SU-DHL-6 (cell line): ENCODE results near the gene CACNA2D1.

Experiments used
- H2AFZ ChIP-seq: fragments of 200-600 bp; sonication (generic); 2 replicates; pipeline ENCODE4 v1.6.1; 2014; ENCODE audit warnings: low read depth, mild to moderate bottlenecking, moderate library complexity, mixed read lengths, antibody characterized with exemption, low read length; ENCODE audit not compliant: severe bottlenecking
- H3F3A ChIP-seq: fragments of 200-600 bp; shearing (Covaris generic); 2 replicates; pipeline ENCODE4 v1.6.0; 2016; ENCODE audit warnings: antibody characterized with exemption, mild to moderate bottlenecking; ENCODE audit not compliant: insufficient read depth
- H3K27ac ChIP-seq: fragments of 200-600 bp; sonication (generic); 2 replicates; pipeline ENCODE4 v1.5.1; 2016; ENCODE audit warnings: low read depth, mild to moderate bottlenecking, low read length, moderate library complexity, mixed read lengths
- H3K27me3 ChIP-seq: fragments of 200-600 bp; sonication (generic), shearing (Covaris generic); 2 replicates; pipeline ENCODE4 v1.6.0; 2014; ENCODE audit warnings: mild to moderate bottlenecking, low read length
- H3K36me3 ChIP-seq: fragments of 200-600 bp; sonication (generic); 2 replicates; pipeline ENCODE4 v1.6.1; 2014; ENCODE audit warnings: mild to moderate bottlenecking, low read length, mixed read lengths
- H3K4me2 ChIP-seq: fragments of 300-600, 200-600 bp; shearing (Covaris generic), sonication (generic); 2 replicates; pipeline ENCODE4 v1.6.0; 2014; ENCODE audit warnings: low read length, low read depth, mild to moderate bottlenecking; ENCODE audit not compliant: poor library complexity, severe bottlenecking
- H3K4me3 ChIP-seq: fragments of 200-600 bp; sonication (generic); 2 replicates; pipeline ENCODE4 v1.5.1; 2014; ENCODE audit warnings: antibody characterized with exemption, low read length, mild to moderate bottlenecking, mixed read lengths; ENCODE audit not compliant: insufficient read depth, poor library complexity, severe bottlenecking
- H3K79me2 ChIP-seq: fragments of 200-600 bp; sonication (generic); 2 replicates; pipeline ENCODE4 v1.6.1; 2014; ENCODE audit warnings: mild to moderate bottlenecking, low read length, moderate library complexity; ENCODE audit not compliant: insufficient read depth
- H3K9ac ChIP-seq: fragments of 200-600 bp; sonication (generic); 2 replicates; pipeline ENCODE4 v1.7.0; 2014; ENCODE audit warnings: mild to moderate bottlenecking, low read length
- H3K9me2 ChIP-seq: fragments of 200-600 bp; sonication (generic); replicated peaks from 2 replicates; pipeline ENCODE4 v1.6.1; 2014; ENCODE audit warnings: low read length; ENCODE audit not compliant: insufficient read depth
- H3K9me3 ChIP-seq: fragments of 200-600 bp; sonication (generic); 2 replicates; pipeline ENCODE4 v1.6.1; 2014; ENCODE audit warnings: low read length, mixed read lengths; ENCODE audit not compliant: insufficient read depth
- H4K20me1 ChIP-seq: fragments of 200-600 bp; sonication (generic); 2 replicates; pipeline ENCODE4 v1.6.1; 2014; ENCODE audit warnings: low read depth, mild to moderate bottlenecking, antibody characterized with exemption, low read length, moderate library complexity, mixed read lengths
- CTCF ChIP-seq: fragments of 200-600 bp; sonication (generic); IDR thresholded peaks from one replicate; pipeline ENCODE4 v1.5.1; 2017; ENCODE audit warnings: antibody characterized with exemption, mild to moderate bottlenecking, low read length, moderate library complexity; ENCODE audit not compliant: insufficient read depth, poor library complexity, severe bottlenecking
- EZH2phosphoT487 ChIP-seq: fragments of 200-600 bp; sonication (generic), shearing (Covaris generic); conservative IDR thresholded peaks from 2 replicates; pipeline ENCODE4 v1.6.1; 2018; ENCODE audit warnings: mild to moderate bottlenecking, antibody characterized with exemption, low read length, moderate library complexity, mixed read lengths

CACNA2D1 gene

DNA sequence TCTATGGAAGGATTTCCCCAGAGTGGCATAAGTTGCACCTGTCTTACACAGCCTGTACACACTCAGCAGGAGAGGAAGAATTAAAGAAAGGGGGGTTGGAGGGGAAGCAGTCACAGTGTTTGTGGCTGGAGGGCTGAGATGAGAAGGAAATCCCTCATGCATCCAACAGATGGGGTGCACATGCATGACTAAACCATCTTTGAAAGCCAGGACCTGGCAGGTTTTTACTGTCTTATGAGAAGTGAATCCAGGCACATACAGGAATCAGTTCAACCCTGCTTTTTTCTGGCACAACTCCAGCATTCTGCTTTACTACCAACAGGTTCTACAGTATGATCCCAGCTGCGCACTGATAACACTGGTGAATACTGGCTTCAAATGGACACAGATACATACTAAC lies 107.7 kb downstream of the CACNA2D1 start:
- 0 out of 2 replicates have a peak, but pooled peaks cover 4% of the 10 kb centered on the region for H3K9me2 ChIP-seq
- no peak overlapping the region for H3K4me3 ChIP-seq
- no peaks in the 10 kb centered on the region for H3K9me3 ChIP-seq
- H3K4me2 ChIP-seq = no peak overlapping the region
- H3K79me2 ChIP-seq = no peaks in the 10 kb centered on the region
- no peaks in the 10 kb centered on the region for H4K20me1 ChIP-seq
- no peak overlapping the region for H3K27ac ChIP-seq
- no peaks in the 10 kb centered on the region for H3K27me3 ChIP-seq
- TF ChIP-seq CTCF (no peak), EZH2phosphoT487 (no peak)
- no peaks in the 10 kb centered on the region for H3F3A ChIP-seq
- no peak overlapping the region for H3K9ac ChIP-seq
- no peak overlapping the region for H2AFZ ChIP-seq
- H3K36me3 ChIP-seq = no peaks in the 10 kb centered on the region

- H2AFZ ChIP-seq = no peak overlapping the region
- 0 out of 2 replicates have a peak, but pooled peaks cover 4% of the 10 kb centered on the region for H3K9me2 ChIP-seq
- H3K36me3 ChIP-seq = no peaks in the 10 kb centered on the region
- no peak overlapping the region for H3K9ac ChIP-seq
- no peaks in the 10 kb centered on the region for H3K27me3 ChIP-seq
- TF ChIP-seq CTCF = no peak
- TF ChIP-seq EZH2phosphoT487 = no peak
- H3F3A ChIP-seq = no peaks in the 10 kb centered on the region
- H3K9me3 ChIP-seq = no peaks in the 10 kb centered on the region
- H3K4me3 ChIP-seq = no peak overlapping the region
- no peak overlapping the region for H3K27ac ChIP-seq
- H3K79me2 ChIP-seq = no peaks in the 10 kb centered on the region
- H3K4me2 ChIP-seq = no peak overlapping the region
- H4K20me1 ChIP-seq = no peaks in the 10 kb centered on the region; the same call in 1 of the 2 replicates
Observed at GRCh38 chr7:82335001-82335400, 108.6 kb downstream of the CACNA2D1 start.

- no peak overlapping the region for H3K4me3 ChIP-seq
- TF ChIP-seq CTCF (no peak), EZH2phosphoT487 (no peak)
- H3K4me2 ChIP-seq = no peak overlapping the region
- H3K9me3 ChIP-seq = no peaks in the 10 kb centered on the region
- H3K9me2 ChIP-seq = no peaks in the 10 kb centered on the region
- no peaks in the 10 kb centered on the region for H3K79me2 ChIP-seq
- no peaks in the 10 kb centered on the region for H3K36me3 ChIP-seq
- H2AFZ ChIP-seq = no peak overlapping the region
- no peaks in the 10 kb centered on the region for H3F3A ChIP-seq
- H3K27me3 ChIP-seq = no peaks in the 10 kb centered on the region
- H3K9ac ChIP-seq = no peak overlapping the region
- H3K27ac ChIP-seq = no peak overlapping the region
- no peaks in the 10 kb centered on the region; the same call in 1 of the 2 replicates for H4K20me1 ChIP-seq
Observed at GRCh38 chr7:82331234-82331633, 112.3 kb downstream of the CACNA2D1 start.
